Keratinocyte (primary cell): ENCODE measurements around the gene SLC29A1. TPM values are rescaled to one million over a fixed set of nuclear protein-coding genes. Genes with fewer than 3 reads are reported as not detected.
"Not testable (repeated sequence)": the region's sequence is repeated elsewhere in the genome, so short reads cannot be mapped to it uniquely, and the experiment has no call there.

Source experiments
- DNase-seq: peaks from one replicate; pipeline ENCODE4 v3.0.0-alpha.2; 2011; ENCODE audit warnings: low read depth, missing footprints, low spot score
- FAIRE-seq: peaks from 2 replicates; lab custom pipeline; 2011; peaks lifted over from hg19 to GRCh38; lab: Jason Lieb, UNC
- H2AFZ ChIP-seq: 2 replicates; pipeline ENCODE4 v1.6.0; 2012; ENCODE audit warnings: low read length, control low read depth, inconsistent platforms; ENCODE audit not compliant: control insufficient read depth
- H3K27ac ChIP-seq: 2 replicates; pipeline ENCODE4 v1.5.1; 2011; ENCODE audit warnings: low read length; ENCODE audit not compliant: control insufficient read depth, insufficient read depth
- H3K27me3 ChIP-seq: 3 replicates; pipeline ENCODE4 v1.6.0; 2011; ENCODE audit warnings: low read length; ENCODE audit not compliant: control insufficient read depth, insufficient read depth; ENCODE audit errors: extremely low read depth
- H3K36me3 ChIP-seq, 2 experiments: 2 replicates in 1 of 2; 3 replicates in 1 of 2; pipeline ENCODE4 v1.5.1; 2011; ENCODE audit warnings: low read length in 2 of 2, mild to moderate bottlenecking in 1 of 2; ENCODE audit not compliant: control insufficient read depth in 2 of 2, insufficient read depth in 2 of 2; ENCODE audit errors: extremely low read depth in 1 of 2
- H3K4me1 ChIP-seq: 3 replicates; pipeline ENCODE4 v1.5.1; 2011; ENCODE audit warnings: low read length; ENCODE audit not compliant: control insufficient read depth, insufficient read depth; ENCODE audit errors: extremely low read depth
- H3K4me2 ChIP-seq: 3 replicates; pipeline ENCODE4 v1.6.0; 2011; ENCODE audit warnings: low read depth, low read length; ENCODE audit not compliant: control insufficient read depth, insufficient read depth; ENCODE audit errors: extremely low read depth
- H3K4me3 ChIP-seq, 3 experiments: fragments of 200-600 bp in 1 of 3; sonication (generic) in 1 of 3; 2 replicates in 2 of 3; 3 replicates in 1 of 3; pipeline ENCODE4 v1.5.1; 2011 to 2016; ENCODE audit warnings: low read length in 3 of 3, mild to moderate bottlenecking in 3 of 3, control low read depth in 2 of 3, inconsistent platforms in 1 of 3, low read depth in 1 of 3, mixed read lengths in 1 of 3, mixed run types in 1 of 3, moderate library complexity in 1 of 3; ENCODE audit not compliant: control insufficient read depth in 2 of 3, insufficient read depth in 2 of 3; ENCODE audit errors: extremely low read depth in 1 of 3
- H3K79me2 ChIP-seq: 2 replicates; pipeline ENCODE4 v1.6.0; 2012; ENCODE audit warnings: low read length; ENCODE audit not compliant: control insufficient read depth, insufficient read depth
- H3K9ac ChIP-seq: 3 replicates; pipeline ENCODE4 v1.6.0; 2011; ENCODE audit warnings: low read length; ENCODE audit not compliant: control insufficient read depth, insufficient read depth; ENCODE audit errors: extremely low read depth
- H3K9me1 ChIP-seq: 3 replicates; pipeline ENCODE4 v1.6.0; 2011; ENCODE audit warnings: low read length; ENCODE audit not compliant: control insufficient read depth, insufficient read depth; ENCODE audit errors: extremely low read depth
- H3K9me3 ChIP-seq: 2 replicates; pipeline ENCODE4 v1.5.1; 2012; ENCODE audit warnings: low read depth, low read length; ENCODE audit not compliant: control insufficient read depth
- H4K20me1 ChIP-seq: 3 replicates; pipeline ENCODE4 v1.6.0; 2011; ENCODE audit warnings: low read length; ENCODE audit not compliant: control insufficient read depth, insufficient read depth; ENCODE audit errors: extremely low read depth
- CTCF ChIP-seq, 3 experiments: IDR thresholded peaks in 1 of 3; conservative IDR thresholded peaks in 1 of 3; optimal IDR thresholded peaks in 1 of 3; 2 replicates in 2 of 3; 3 replicates in 1 of 3; pipeline versions ENCODE3 to v1.5.1; 2011; ENCODE audit warnings: low read length in 3 of 3, mild to moderate bottlenecking in 3 of 3, moderate library complexity in 2 of 3, control low read depth in 1 of 3, inconsistent platforms in 1 of 3; ENCODE audit not compliant: insufficient read depth in 2 of 3; ENCODE audit errors: extremely low read depth in 1 of 3
- EZH2 ChIP-seq: IDR thresholded peaks from one replicate; pipeline ENCODE4 v1.6.1; 2012; ENCODE audit warnings: inconsistent platforms, mild to moderate bottlenecking, low read length, moderate library complexity
- dilution Hi-C: fragments of 300-500 bp; cut with MboI; formaldehyde crosslinking; loops from one replicate; pipeline ENCODE4 v1.7.0; 2020; ENCODE audit warnings: low sequenced_read_pairs; ENCODE audit not compliant: extremely low pct_ligation_motif_present
- polyA plus RNA-seq, 5 experiments: library from polyadenylated mRNA; depleted of rRNA in 3 of 5; stranded (reverse) in 3 of 5; stranded (forward) in 1 of 5; unstranded in 1 of 5; fragments of >200 nt; gene quantifications; 1 replicate in 1 of 5; 2 replicates in 3 of 5; 3 replicates in 1 of 5; pipeline versions ENCODE4 v1.2.1 to v1.2.3, GENCODE V29; 2011 to 2012; ENCODE audit warnings: missing spikeins in 2 of 5, low read depth in 1 of 5, low replicate concordance in 1 of 5

SLC29A1 gene
- polyA plus RNA-seq, 1 donor (not counting 4 experiments of a cell fraction or from before 2014, with no cell fraction given), result 51.0 TPM

GRCh38 chr6:44180886-44181285, 42.5 kb upstream of the SLC29A1 start:
- H3K36me3 ChIP-seq, result no peaks in the 10 kb centered on the region
- FAIRE-seq (no peak), DNase-seq (no peak)
- dilution Hi-C loops, result no loop called here
- H3K9me1 ChIP-seq, result no peaks in the 10 kb centered on the region
- no peak overlapping the region for H3K4me3 ChIP-seq
- no peak overlapping the region for H3K4me2 ChIP-seq
- H3K27ac ChIP-seq, result no peak overlapping the region
- TF ChIP-seq EZH2, result no peak
- TF ChIP-seq CTCF (optimal IDR thresholded peaks at IDR 0.05 in 1 of 3, IDR thresholded peaks at IDR 0.05 in 1 of 3, conservative IDR thresholded peaks at IDR 0.05 in 1 of 3; ENCODE audit: extremely low read depth in 1 of 3, insufficient read depth in 2 of 3, low read length in 3 of 3), result no peak
- H3K4me1 ChIP-seq, result peaks cover 12% of the 10 kb centered on the region
- H3K27me3 ChIP-seq, result no peaks in the 10 kb centered on the region
- no peak overlapping the region for H3K9ac ChIP-seq
- no peaks in the 10 kb centered on the region for H4K20me1 ChIP-seq
- no peaks in the 10 kb centered on the region for H3K79me2 ChIP-seq
- H3K9me3 ChIP-seq, result peaks cover 3% of the 10 kb centered on the region
- H2AFZ ChIP-seq, result no peak overlapping the region

GRCh38 chr6:44181784-44182183, 41.6 kb upstream of the SLC29A1 start:
- H3K4me1 ChIP-seq, result peaks cover 12% of the 10 kb centered on the region
- dilution Hi-C loops, H3K4me2 ChIP-seq, H3K9me1 ChIP-seq, H3K79me2 ChIP-seq, DNase-seq, H3K27ac ChIP-seq, H3K36me3 ChIP-seq, H3K4me3 ChIP-seq, H4K20me1 ChIP-seq, H3K9ac ChIP-seq, H2AFZ ChIP-seq, H3K27me3 ChIP-seq, H3K9me3 ChIP-seq: not testable (repeated sequence)
- FAIRE-seq, result peak; percentile 48

- H3K9ac ChIP-seq, result no peak overlapping the region
- H2AFZ ChIP-seq, result no peak overlapping the region
- H3K9me1 ChIP-seq, result no peaks in the 10 kb centered on the region
- no peaks in the 10 kb centered on the region for H4K20me1 ChIP-seq
- no peak overlapping the region for H3K4me2 ChIP-seq
- H3K4me3 ChIP-seq, result no peak overlapping the region
- H3K27me3 ChIP-seq, result no peaks in the 10 kb centered on the region
- TF ChIP-seq CTCF (optimal IDR thresholded peaks at IDR 0.05 in 1 of 3, IDR thresholded peaks at IDR 0.05 in 1 of 3, conservative IDR thresholded peaks at IDR 0.05 in 1 of 3; ENCODE audit: extremely low read depth in 1 of 3, insufficient read depth in 2 of 3, low read length in 3 of 3) (no peak), EZH2 (no peak)
- H3K4me1 ChIP-seq, result peaks cover 10% of the 10 kb centered on the region
- no peaks in the 10 kb centered on the region for H3K79me2 ChIP-seq
- no peaks in the 10 kb centered on the region for H3K36me3 ChIP-seq
- FAIRE-seq (no peak), DNase-seq (no peak)
- dilution Hi-C loops, result no loop called here
- no peak overlapping the region for H3K27ac ChIP-seq
- no peaks in the 10 kb centered on the region for H3K9me3 ChIP-seq
Observed at GRCh38 chr6:44182911-44183390, 40.4 kb upstream of the SLC29A1 start.
